ENCODE measurements around the gene FBXO17.

GRCh38 chr19:38978326-38978689 lies 2.8 kb upstream of the FBXO17 start:
- TF ChIP-seq CTCF (IDR thresholded peaks at IDR 0.05; ENCODE audit: borderline replicate concordance, extremely low read depth, low read length, poor library complexity, severe bottlenecking), result no peak
- no peak for TF ChIP-seq EZH2 (IDR thresholded peaks at IDR 0.05; ENCODE audit: borderline replicate concordance, low read depth, low read length, severe bottlenecking)

Data from DND-41 (cell line).